Measurements from ENCODE around the gene ART1.

The ART1 gene

GRCh38 chr11:3667149-3668035 lies 22.5 kb downstream of the ART1 start:
- DNase-seq, result no peak

GRCh38 chr11:3669128-3669527 lies 24.2 kb downstream of the ART1 start:
- DNase-seq, result no peak

- DNase-seq, result no peak
These were observed 24.8 kb downstream of the ART1 start for GRCh38 chr11:3669742-3670183.

- DNase-seq, result no peak
These were observed 26.7 kb downstream of the ART1 start, which contains the start of gene CHRNA10 for GRCh38 chr11:3671334-3672254. TSS of gene CHRNA10 (minus strand) at chr11:3671384. CDS start at chr11:3671312, 72 bp downstream.

GRCh38 chr11:3674189-3674588 lies 29.3 kb downstream of the ART1 start:
- DNase-seq, result no peak

GRCh38 chr11:3675971-3676370 lies 31.0 kb downstream of the ART1 start:
- no peak for DNase-seq

- DNase-seq, result no peak
These were observed 34.1 kb downstream of the ART1 start for GRCh38 chr11:3679077-3679476.

GRCh38 chr11:3683039-3683438 lies 38.1 kb downstream of the ART1 start:
- no peak for DNase-seq

GRCh38 chr11:3684129-3684818 lies 39.3 kb downstream of the ART1 start:
- DNase-seq, result no peak

- no peak for DNase-seq
These were observed 39.9 kb downstream of the ART1 start for GRCh38 chr11:3684819-3685172.

- DNase-seq, result no peak
These were observed 41.0 kb downstream of the ART1 start for GRCh38 chr11:3685923-3686322.

- no peak for DNase-seq
These were observed 41.8 kb downstream of the ART1 start for GRCh38 chr11:3686751-3687150.

- DNase-seq, result no peak
These were observed 55.5 kb downstream of the ART1 start for GRCh38 chr11:3700410-3700809.

- no peak for DNase-seq
These were observed 56.0 kb downstream of the ART1 start for GRCh38 chr11:3700910-3701309.

GRCh38 chr11:3703383-3703782 lies 58.5 kb downstream of the ART1 start:
- no peak for DNase-seq

GRCh38 chr11:3707176-3707575 lies 62.2 kb downstream of the ART1 start:
- no peak for DNase-seq

GRCh38 chr11:3709977-3710376 lies 65.0 kb downstream of the ART1 start:
- no peak for DNase-seq

GRCh38 chr11:3710485-3711259 lies 65.7 kb downstream of the ART1 start:
- no peak for DNase-seq

- no peak for DNase-seq
These were observed 67.3 kb downstream of the ART1 start for GRCh38 chr11:3712274-3712673.

Data from NCI-H1105 (cell line).